ENCODE results near the gene HTR3A.

HTR3A gene

DNA sequence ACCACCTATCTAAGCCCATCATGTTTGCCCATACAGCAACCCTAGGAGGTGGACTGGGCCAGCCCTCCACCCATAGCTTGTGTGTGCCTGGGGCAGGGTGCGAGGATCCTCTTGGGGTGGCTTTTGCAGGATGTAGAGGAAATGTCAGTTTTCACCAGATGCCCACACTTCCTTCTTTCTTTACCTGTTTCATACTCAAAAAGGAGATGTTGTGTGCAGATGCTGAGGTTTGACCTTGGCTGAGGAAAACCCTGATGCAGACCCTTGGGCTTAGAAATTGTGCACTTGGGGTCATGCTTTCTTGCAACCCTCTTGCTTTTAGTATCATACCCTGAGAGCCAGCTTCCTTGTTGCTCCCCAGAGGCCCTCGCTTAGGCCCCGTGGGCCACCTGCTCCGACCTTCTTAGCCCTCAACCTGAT is 2.2 kb downstream of the HTR3A start:
- H3K4me2 ChIP-seq (ENCODE audit: low read length): no peak overlapping the region
- H3K9ac ChIP-seq (ENCODE audit: low read length): no peak overlapping the region
- TF ChIP-seq, protein P1, sequence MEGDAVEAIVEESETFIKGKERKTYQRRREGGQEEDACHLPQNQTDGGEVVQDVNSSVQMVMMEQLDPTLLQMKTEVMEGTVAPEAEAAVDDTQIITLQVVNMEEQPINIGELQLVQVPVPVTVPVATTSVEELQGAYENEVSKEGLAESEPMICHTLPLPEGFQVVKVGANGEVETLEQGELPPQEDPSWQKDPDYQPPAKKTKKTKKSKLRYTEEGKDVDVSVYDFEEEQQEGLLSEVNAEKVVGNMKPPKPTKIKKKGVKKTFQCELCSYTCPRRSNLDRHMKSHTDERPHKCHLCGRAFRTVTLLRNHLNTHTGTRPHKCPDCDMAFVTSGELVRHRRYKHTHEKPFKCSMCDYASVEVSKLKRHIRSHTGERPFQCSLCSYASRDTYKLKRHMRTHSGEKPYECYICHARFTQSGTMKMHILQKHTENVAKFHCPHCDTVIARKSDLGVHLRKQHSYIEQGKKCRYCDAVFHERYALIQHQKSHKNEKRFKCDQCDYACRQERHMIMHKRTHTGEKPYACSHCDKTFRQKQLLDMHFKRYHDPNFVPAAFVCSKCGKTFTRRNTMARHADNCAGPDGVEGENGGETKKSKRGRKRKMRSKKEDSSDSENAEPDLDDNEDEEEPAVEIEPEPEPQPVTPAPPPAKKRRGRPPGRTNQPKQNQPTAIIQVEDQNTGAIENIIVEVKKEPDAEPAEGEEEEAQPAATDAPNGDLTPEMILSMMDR (IDR thresholded peaks at IDR 0.05; ENCODE audit: low read length): no peak
- no peak for TF ChIP-seq EZH2 (IDR thresholded peaks at IDR 0.05; ENCODE audit: borderline replicate concordance, low read length)
- H3K79me2 ChIP-seq (ENCODE audit: insufficient read depth, low read length): no peaks in the 10 kb centered on the region
- no peaks in the 10 kb centered on the region for H4K20me1 ChIP-seq (ENCODE audit: insufficient read depth, low read length)
- no peaks in the 10 kb centered on the region for H3K9me2 ChIP-seq (ENCODE audit: low read depth, low read length)
- H3F3A ChIP-seq (ENCODE audit: insufficient read depth, low read length): no peaks in the 10 kb centered on the region
- H3K4me1 ChIP-seq (ENCODE audit: insufficient read depth, low read length, severe bottlenecking): no peaks in the 10 kb centered on the region
- H3K4me3 ChIP-seq (ENCODE audit: low read depth, low read length, poor library complexity, severe bottlenecking): no peak overlapping the region
- H3K9me3 ChIP-seq (ENCODE audit: low read length): no peaks in the 10 kb centered on the region
- H3K27me3 ChIP-seq (ENCODE audit: insufficient read depth, low read length): no peaks in the 10 kb centered on the region
- no peaks in the 10 kb centered on the region for H3K36me3 ChIP-seq (ENCODE audit: insufficient read depth, low read length)
- no peak overlapping the region for H2AFZ ChIP-seq (ENCODE audit: low read length)
- H3K27ac ChIP-seq (ENCODE audit: low read depth, low read length, poor library complexity, severe bottlenecking): no peak overlapping the region

DNA sequence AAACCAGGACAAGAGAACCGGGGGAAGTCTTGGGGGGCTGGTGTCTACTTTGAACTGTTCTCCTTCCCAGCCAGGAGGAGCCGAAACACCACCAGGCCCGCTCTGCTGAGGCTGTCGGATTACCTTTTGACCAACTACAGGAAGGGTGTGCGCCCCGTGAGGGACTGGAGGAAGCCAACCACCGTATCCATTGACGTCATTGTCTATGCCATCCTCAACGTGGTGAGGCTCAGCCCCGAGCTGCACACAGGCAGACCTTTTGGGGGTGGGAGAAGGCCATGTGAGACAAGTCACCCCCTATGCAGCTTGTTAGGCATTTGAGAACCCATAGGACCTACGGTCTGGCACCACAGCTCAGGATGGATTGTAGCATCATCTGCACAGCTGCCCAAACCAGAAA is 2.8 kb downstream of the HTR3A start:
- Histone ChIP-seq H3K4me1 (ENCODE audit: insufficient read depth, low read length, severe bottlenecking) (no peaks in the 10 kb centered on the region), H4K20me1 (ENCODE audit: insufficient read depth, low read length) (no peaks in the 10 kb centered on the region), H3K27me3 (ENCODE audit: insufficient read depth, low read length) (no peaks in the 10 kb centered on the region), H3K4me3 (ENCODE audit: low read depth, low read length, poor library complexity, severe bottlenecking) (no peak overlapping the region), H3K9ac (ENCODE audit: low read length) (no peak overlapping the region), H3K9me3 (ENCODE audit: low read length) (no peaks in the 10 kb centered on the region), H3K4me2 (ENCODE audit: low read length) (no peak overlapping the region), H3K27ac (ENCODE audit: low read depth, low read length, poor library complexity, severe bottlenecking) (no peak overlapping the region), H3K79me2 (ENCODE audit: insufficient read depth, low read length) (no peaks in the 10 kb centered on the region), H3F3A (ENCODE audit: insufficient read depth, low read length) (no peaks in the 10 kb centered on the region), H2AFZ (ENCODE audit: low read length) (no peak overlapping the region), H3K36me3 (ENCODE audit: insufficient read depth, low read length) (no peaks in the 10 kb centered on the region), H3K9me2 (ENCODE audit: low read depth, low read length) (no peaks in the 10 kb centered on the region)
- TF ChIP-seq, protein P1 (IDR thresholded peaks at IDR 0.05; ENCODE audit: low read length): no peak
- no peak for TF ChIP-seq EZH2 (IDR thresholded peaks at IDR 0.05; ENCODE audit: borderline replicate concordance, low read length)

DNA sequence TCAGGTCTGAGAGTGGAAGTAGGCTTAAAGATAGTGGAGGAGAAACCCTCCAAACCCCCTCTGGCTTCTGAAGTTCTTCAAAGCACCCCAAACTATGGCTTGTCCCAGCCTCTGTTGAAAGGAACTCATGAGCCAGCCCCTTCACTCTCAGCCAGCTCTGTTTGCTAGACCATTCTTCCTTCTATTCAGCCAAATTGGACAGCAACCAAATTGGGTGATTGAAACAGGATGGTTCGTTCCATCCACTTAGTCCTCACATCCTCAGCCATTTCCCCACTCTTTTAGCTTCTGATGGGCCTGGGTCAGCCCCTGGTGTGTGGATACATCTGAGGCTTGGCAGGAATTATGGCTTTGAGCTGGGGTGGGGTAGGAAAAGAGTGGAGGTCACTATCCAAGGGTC is 4.5 kb downstream of the HTR3A start:
- H3K36me3 ChIP-seq (ENCODE audit: insufficient read depth, low read length): no peaks in the 10 kb centered on the region
- TF ChIP-seq EZH2 (IDR thresholded peaks at IDR 0.05; ENCODE audit: borderline replicate concordance, low read length): no peak
- TF ChIP-seq, protein P1 (IDR thresholded peaks at IDR 0.05; ENCODE audit: low read length): no peak

More for the DNA sequence above, 4.5 kb downstream of the HTR3A start:
- H3K27me3 ChIP-seq (ENCODE audit: insufficient read depth, low read length): no peaks in the 10 kb centered on the region
- H4K20me1 ChIP-seq (ENCODE audit: insufficient read depth, low read length): no peaks in the 10 kb centered on the region
- H3F3A ChIP-seq (ENCODE audit: insufficient read depth, low read length): no peaks in the 10 kb centered on the region
- H2AFZ ChIP-seq (ENCODE audit: low read length): no peak overlapping the region
- no peak overlapping the region for H3K4me2 ChIP-seq (ENCODE audit: low read length)
- no peaks in the 10 kb centered on the region for H3K79me2 ChIP-seq (ENCODE audit: insufficient read depth, low read length)
- H3K9me2 ChIP-seq (ENCODE audit: low read depth, low read length): no peaks in the 10 kb centered on the region
- H3K4me1 ChIP-seq (ENCODE audit: insufficient read depth, low read length, severe bottlenecking): no peaks in the 10 kb centered on the region
- H3K9me3 ChIP-seq (ENCODE audit: low read length): no peaks in the 10 kb centered on the region
- no peak overlapping the region for H3K9ac ChIP-seq (ENCODE audit: low read length)
- H3K4me3 ChIP-seq (ENCODE audit: low read depth, low read length, poor library complexity, severe bottlenecking): no peak overlapping the region
- no peak overlapping the region for H3K27ac ChIP-seq (ENCODE audit: low read depth, low read length, poor library complexity, severe bottlenecking)

All from OCI-LY1 (cell line).